Natural killer cell (primary cell): ENCODE measurements around the gene PTPRM. TPM values are rescaled to one million over a fixed set of nuclear protein-coding genes. Genes with fewer than 3 reads are reported as not detected.

Experiments
- ATAC-seq, 3 donors: fragments of 150-1000 bp in 2 of 3; fragments of 200-7000 bp in 1 of 3; cut with Tn5 transposase; 1 replicate in 1 of 3; 2 replicates in 2 of 3; pipeline ENCODE4 v1.10.0; 2021; ENCODE audit warnings: mild to moderate bottlenecking in 2 of 3, moderate library complexity in 2 of 3
- DNase-seq, 2 donors: peaks; one replicate each; pipeline versions ENCODE4 v3.0.0 to v3.0.0-alpha.2; 2013 to 2021; ENCODE audit warnings: mixed read lengths in 1 of 2
- H3K27ac ChIP-seq: one replicate; pipeline ENCODE4 v1.5.1; 2013; ENCODE audit warnings: mild to moderate bottlenecking, low read length
- H3K27me3 ChIP-seq: one replicate; pipeline ENCODE4 v1.6.1; 2013; ENCODE audit warnings: low read length; ENCODE audit not compliant: control insufficient read depth, insufficient read depth
- H3K36me3 ChIP-seq: one replicate; pipeline ENCODE4 v1.6.1; 2013; ENCODE audit warnings: low read length; ENCODE audit not compliant: control insufficient read depth, insufficient read depth
- H3K4me1 ChIP-seq: one replicate; pipeline ENCODE4 v1.6.1; 2013; ENCODE audit warnings: low read length; ENCODE audit not compliant: control insufficient read depth, insufficient read depth
- H3K4me3 ChIP-seq: one replicate; pipeline ENCODE4 v1.5.1; 2013; ENCODE audit warnings: low read length
- H3K9me3 ChIP-seq: one replicate; pipeline ENCODE4 v1.6.1; 2013; ENCODE audit warnings: low read length; ENCODE audit not compliant: control insufficient read depth, insufficient read depth
- H3K27ac Mint-ChIP-seq, 2 donors: one replicate each; pipeline ENCODE4 v1.8.0; 2022; ENCODE audit warnings: mild to moderate bottlenecking in 2 of 2, mixed read lengths in 2 of 2, moderate library complexity in 1 of 2
- H3K27me3 Mint-ChIP-seq, 2 donors: one replicate each; pipeline ENCODE4 v1.8.0; 2022; ENCODE audit warnings: low read depth in 2 of 2, mixed read lengths in 2 of 2
- H3K36me3 Mint-ChIP-seq: one replicate; pipeline ENCODE4 v1.8.0; 2022; ENCODE audit warnings: mixed read lengths
- H3K4me1 Mint-ChIP-seq, 2 donors: one replicate each; pipeline ENCODE4 v1.8.0; 2022; ENCODE audit warnings: mixed read lengths in 2 of 2
- H3K4me3 Mint-ChIP-seq: one replicate; pipeline ENCODE4 v1.8.0; 2022; ENCODE audit warnings: mild to moderate bottlenecking, moderate library complexity, mixed read lengths
- H3K9me3 Mint-ChIP-seq, 2 donors: one replicate each; pipeline ENCODE4 v1.8.0; 2022; ENCODE audit warnings: mixed read lengths in 2 of 2
- WGBS: methylation state at CpG from one replicate; pipeline ENCODE4 v1.1.7; 2013; ENCODE audit warnings: missing lambda C conversion rate; ENCODE audit not compliant: insufficient coverage; 5-methylcytosine and 5-hydroxymethylcytosine counted together
- intact Hi-C: fragments of 100-400 bp; cut with micrococcal nuclease; formaldehyde crosslinking; loops from one replicate; pipeline ENCODE4 v1.14.2; 2022
- total RNA-seq, 4 donors: library from RNA; stranded (reverse); fragments of 120-200 nt in 1 of 4; gene quantifications; one replicate each; pipeline versions ENCODE4 v1.2.3 to v1.2.4, GENCODE V29; 2013 to 2022
- TF ChIP-seq, protein P1 (sequence below): fragments of 200-600 bp; IDR thresholded peaks from one replicate; pipeline ENCODE4 v1.8.0; 2022; ENCODE audit warnings: antibody characterized with exemption

PTPRM gene
- total RNA-seq, 3 donors from 2014 or later (not counting 1 experiment from before 2014, with no cell fraction given): 5.0 to 13.2 (median 12.1) TPM

DNA sequence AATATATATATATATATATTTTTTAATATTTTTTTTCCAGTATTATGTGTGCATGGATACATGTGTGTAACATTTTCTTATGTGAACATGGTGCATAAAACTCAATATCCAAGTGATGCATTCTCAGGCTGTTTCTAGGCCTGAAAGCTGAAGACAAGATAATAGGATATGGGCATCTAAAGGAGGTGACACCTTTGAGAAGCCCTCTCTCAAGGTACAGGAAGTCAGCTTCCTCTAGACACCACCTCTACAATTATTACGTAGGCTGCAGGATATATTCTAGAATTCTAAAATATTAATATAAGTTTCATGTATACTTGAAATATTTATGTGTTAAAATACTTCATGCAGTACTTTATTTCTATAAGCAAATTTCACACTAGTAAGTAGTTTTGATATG lies 327.5 kb downstream of the PTPRM start:
- H3K4me3 Mint-ChIP-seq: no peak overlapping the region
- no peaks in the 10 kb centered on the region for H3K36me3 Mint-ChIP-seq
- intact Hi-C loops: no loop called here
- Histone ChIP-seq H3K36me3 (no peaks in the 10 kb centered on the region), H3K4me3 (no peak overlapping the region), H3K4me1 (no peaks in the 10 kb centered on the region), H3K27ac (no peak overlapping the region), H3K9me3 (no peaks in the 10 kb centered on the region), H3K27me3 (no peaks in the 10 kb centered on the region)
- DNase-seq (no peak), ATAC-seq (no peak)
- TF ChIP-seq, protein P1, sequence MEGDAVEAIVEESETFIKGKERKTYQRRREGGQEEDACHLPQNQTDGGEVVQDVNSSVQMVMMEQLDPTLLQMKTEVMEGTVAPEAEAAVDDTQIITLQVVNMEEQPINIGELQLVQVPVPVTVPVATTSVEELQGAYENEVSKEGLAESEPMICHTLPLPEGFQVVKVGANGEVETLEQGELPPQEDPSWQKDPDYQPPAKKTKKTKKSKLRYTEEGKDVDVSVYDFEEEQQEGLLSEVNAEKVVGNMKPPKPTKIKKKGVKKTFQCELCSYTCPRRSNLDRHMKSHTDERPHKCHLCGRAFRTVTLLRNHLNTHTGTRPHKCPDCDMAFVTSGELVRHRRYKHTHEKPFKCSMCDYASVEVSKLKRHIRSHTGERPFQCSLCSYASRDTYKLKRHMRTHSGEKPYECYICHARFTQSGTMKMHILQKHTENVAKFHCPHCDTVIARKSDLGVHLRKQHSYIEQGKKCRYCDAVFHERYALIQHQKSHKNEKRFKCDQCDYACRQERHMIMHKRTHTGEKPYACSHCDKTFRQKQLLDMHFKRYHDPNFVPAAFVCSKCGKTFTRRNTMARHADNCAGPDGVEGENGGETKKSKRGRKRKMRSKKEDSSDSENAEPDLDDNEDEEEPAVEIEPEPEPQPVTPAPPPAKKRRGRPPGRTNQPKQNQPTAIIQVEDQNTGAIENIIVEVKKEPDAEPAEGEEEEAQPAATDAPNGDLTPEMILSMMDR: no peak
- H3K27me3 Mint-ChIP-seq: peaks cover 0 to 8% of the 10 kb centered on the region in 2 donors
- no peaks in the 10 kb centered on the region for H3K4me1 Mint-ChIP-seq
- no peaks in the 10 kb centered on the region for H3K9me3 Mint-ChIP-seq
- no peak overlapping the region for H3K27ac Mint-ChIP-seq
- no CpG with 5 or more reads among the region's 1 CpG for WGBS

DNA sequence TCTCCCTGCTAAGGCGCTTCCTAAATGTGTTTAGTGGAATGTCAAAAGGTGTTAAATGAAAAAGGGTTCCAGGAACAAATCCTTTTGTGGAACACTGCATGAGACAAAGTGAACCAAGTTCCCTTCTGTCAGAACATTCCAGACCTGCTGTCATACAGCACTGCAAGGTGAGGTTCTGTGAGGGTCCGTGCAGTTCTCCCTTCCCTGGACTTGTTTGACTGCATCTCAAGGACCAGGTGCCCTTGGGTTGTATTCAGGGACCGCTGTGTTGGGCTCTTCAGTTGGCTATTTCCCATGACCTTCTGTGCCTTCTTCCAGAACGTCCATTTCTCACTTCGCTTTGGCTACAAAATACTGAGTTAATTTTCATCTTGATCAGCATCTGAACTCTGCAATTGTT lies 328.2 kb downstream of the PTPRM start:
- H3K27me3 Mint-ChIP-seq: peaks cover 0 to 8% of the 10 kb centered on the region in 2 donors
- H3K4me1 Mint-ChIP-seq: no peaks in the 10 kb centered on the region
- no peak overlapping the region for H3K4me3 Mint-ChIP-seq
- ATAC-seq (no peak), DNase-seq (no peak)
- no peaks in the 10 kb centered on the region for H3K9me3 Mint-ChIP-seq
- intact Hi-C loops: no loop called here
- Histone ChIP-seq H3K4me1 (no peaks in the 10 kb centered on the region), H3K27me3 (no peaks in the 10 kb centered on the region), H3K36me3 (no peaks in the 10 kb centered on the region), H3K4me3 (no peak overlapping the region), H3K9me3 (no peaks in the 10 kb centered on the region), H3K27ac (no peak overlapping the region)
- TF ChIP-seq, protein P1: no peak
- H3K27ac Mint-ChIP-seq: no peak overlapping the region
- no peaks in the 10 kb centered on the region for H3K36me3 Mint-ChIP-seq
- 92% methylated on average over 5 of the region's 5 CpGs for WGBS

DNA sequence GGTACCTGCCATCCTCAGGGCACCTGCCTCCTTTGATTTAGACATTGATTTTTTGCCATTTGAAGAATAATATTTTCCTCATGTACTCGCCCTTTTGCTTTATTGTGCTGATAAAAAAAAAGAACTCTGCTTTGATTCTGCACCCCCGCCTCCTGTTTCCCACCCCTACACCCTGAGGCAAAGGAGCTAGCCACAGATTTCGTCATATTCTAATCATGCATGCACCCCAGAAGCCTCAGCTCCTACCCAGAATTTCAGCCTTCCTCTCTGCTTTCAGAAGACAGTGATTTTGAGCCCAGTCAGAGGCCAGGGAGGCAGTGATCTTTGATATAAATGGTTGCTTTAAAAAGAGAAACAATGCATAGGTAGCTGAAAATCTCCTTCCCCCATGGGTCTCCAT lies 329.0 kb downstream of the PTPRM start:
- peaks cover 0 to 8% of the 10 kb centered on the region in 2 donors for H3K27me3 Mint-ChIP-seq
- H3K36me3 Mint-ChIP-seq: no peaks in the 10 kb centered on the region
- H3K27ac Mint-ChIP-seq: no peak overlapping the region
- 43% methylated on average over 3 of the region's 3 CpGs for WGBS
- Histone ChIP-seq H3K9me3 (no peaks in the 10 kb centered on the region), H3K4me1 (no peaks in the 10 kb centered on the region), H3K27me3 (no peaks in the 10 kb centered on the region), H3K36me3 (no peaks in the 10 kb centered on the region), H3K27ac (no peak overlapping the region), H3K4me3 (no peak overlapping the region)
- intact Hi-C loops: no loop called here
- ATAC-seq: peak in 1 of 3 donors; percentile 58
- DNase-seq: peak in 1 of 2 donors; percentile 47
- no peaks in the 10 kb centered on the region for H3K4me1 Mint-ChIP-seq
- no peak overlapping the region for H3K4me3 Mint-ChIP-seq
- peaks cover 0 to 2% of the 10 kb centered on the region in 2 donors for H3K9me3 Mint-ChIP-seq
- TF ChIP-seq, protein P1: no peak

DNA sequence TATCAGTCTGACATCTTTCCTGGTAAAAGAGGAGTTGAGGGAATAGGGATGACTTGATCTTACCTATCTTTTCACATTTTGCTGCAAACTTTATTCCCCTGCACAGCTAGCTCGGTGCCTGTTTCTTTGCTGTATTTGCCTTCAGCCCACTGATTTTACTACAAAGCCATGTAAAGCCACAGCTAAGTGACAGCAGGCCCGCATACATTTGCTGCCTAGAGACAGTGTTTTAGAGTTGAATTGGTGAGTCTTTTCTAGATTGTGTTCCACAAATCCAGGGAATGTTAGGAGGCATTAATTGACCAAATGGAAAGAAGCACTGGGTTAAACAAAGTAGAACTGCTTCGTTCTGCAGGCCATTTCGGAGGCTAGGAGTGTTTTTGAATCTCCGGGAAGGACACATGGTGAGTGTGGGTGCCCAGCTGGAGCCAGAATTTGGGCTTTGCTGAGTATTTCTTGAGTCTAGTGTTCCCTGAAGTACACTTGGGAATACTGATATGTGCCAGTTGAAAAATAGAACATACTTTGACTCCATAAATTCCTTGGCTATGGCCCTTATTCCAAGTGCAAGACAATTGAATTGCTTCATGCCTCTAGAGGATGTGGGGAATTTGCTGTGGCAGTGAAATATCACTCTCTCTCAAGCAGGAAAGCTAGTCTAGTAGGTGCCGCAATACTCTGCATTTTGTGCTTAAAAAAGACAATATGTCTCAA lies 329.8 kb downstream of the PTPRM start:
- intact Hi-C loops: no loop called here
- Mint-ChIP-seq H3K27me3 (peaks cover 0 to 8% of the 10 kb centered on the region in 2 donors), H3K36me3 (no peaks in the 10 kb centered on the region), H3K4me3 (no peak overlapping the region), H3K4me1 (no peaks in the 10 kb centered on the region), H3K9me3 (peaks cover 0 to 2% of the 10 kb centered on the region in 2 donors), H3K27ac (no peak overlapping the region)
- Histone ChIP-seq H3K9me3 (no peaks in the 10 kb centered on the region), H3K36me3 (no peaks in the 10 kb centered on the region), H3K27me3 (no peaks in the 10 kb centered on the region), H3K27ac (no peak overlapping the region), H3K4me3 (no peak overlapping the region), H3K4me1 (no peaks in the 10 kb centered on the region)
- no peak for ATAC-seq
- no peak for DNase-seq
- 90% methylated on average over 6 of the region's 6 CpGs for WGBS
- TF ChIP-seq, protein P1: no peak
